HEK293 (cell line): Measurements from ENCODE around the gene ATP8B4.

Experiments used
- CTCF ChIA-PET: fragments of 350-600 bp; formaldehyde crosslinking; extraction: SDS; loops from one replicate; lab custom pipeline; 2021; ENCODE audit warnings: antibody characterized with exemption; lab: Yijun Ruan, JAX
- POLR2A ChIA-PET: fragments of 300-600 bp; formaldehyde crosslinking; extraction: SDS; loops from one replicate; lab custom pipeline; 2020; ENCODE audit warnings: antibody characterized with exemption, inconsistent platforms; lab: Yijun Ruan, JAX
- H3K27ac ChIP-seq: fragments of 200-500 bp; sonication (Bioruptor generic); 2 replicates; pipeline ENCODE4 v1.5.1; 2014; ENCODE audit warnings: low read depth, low read length, control low read depth, inconsistent platforms; ENCODE audit errors: extremely low read depth
- H3K36me3 ChIP-seq, 2 experiments: fragments of 200-500 bp in 1 of 2; sonication (Bioruptor generic) in 1 of 2; 1 replicate in 1 of 2; 2 replicates in 1 of 2; pipeline ENCODE4 v1.5.1; 2014 to 2017; ENCODE audit warnings: inconsistent platforms in 2 of 2, low read length in 2 of 2; ENCODE audit not compliant: control insufficient read depth in 2 of 2, insufficient read depth in 1 of 2
- H3K4me1 ChIP-seq: fragments of 200-500 bp; sonication (Bioruptor generic); 2 replicates; pipeline ENCODE4 v1.5.1; 2014; ENCODE audit warnings: mild to moderate bottlenecking, low read length, inconsistent platforms; ENCODE audit not compliant: control insufficient read depth, insufficient read depth
- H3K4me3 ChIP-seq: 2 replicates; pipeline ENCODE4 v1.5.1; 2011; ENCODE audit warnings: low read depth, mild to moderate bottlenecking, control low read depth, low read length, moderate library complexity
- H3K9me3 ChIP-seq: fragments of 200-500 bp; sonication (Bioruptor generic); 2 replicates; pipeline ENCODE4 v1.5.1; 2014; ENCODE audit warnings: low read depth, low read length, inconsistent platforms; ENCODE audit not compliant: control insufficient read depth, insufficient read depth
- CTCF ChIP-seq: fragments of 450-650 bp; formaldehyde crosslinking; IDR thresholded peaks from 2 replicates; pipeline ENCODE4 v1.5.1; 2016; ENCODE audit warnings: missing biosample characterization, missing genetic modification characterization
- SCRT1 ChIP-seq: fragments of 450-650 bp; formaldehyde crosslinking; IDR thresholded peaks from 2 replicates; pipeline ENCODE4 v1.5.1; 2016; ENCODE audit warnings: missing biosample characterization, missing genetic modification characterization, borderline replicate concordance
- ZBTB1 ChIP-seq: fragments of 450-650 bp; formaldehyde crosslinking; IDR thresholded peaks from 2 replicates; pipeline ENCODE4 v1.5.1; 2016; ENCODE audit warnings: missing biosample characterization, missing genetic modification characterization
- ZBTB21 ChIP-seq: fragments of 450-650 bp; formaldehyde crosslinking; IDR thresholded peaks from 2 replicates; pipeline ENCODE4 v1.5.1; 2017; ENCODE audit warnings: missing biosample characterization, missing genetic modification characterization
- ZNF280D ChIP-seq: fragments of 450-650 bp; formaldehyde crosslinking; IDR thresholded peaks from 2 replicates; pipeline ENCODE4 v1.5.1; 2016; ENCODE audit warnings: missing biosample characterization, missing genetic modification characterization
- ZNF311 ChIP-seq: fragments of 450-650 bp; formaldehyde crosslinking; IDR thresholded peaks from 2 replicates; pipeline ENCODE4 v1.5.1; 2017; ENCODE audit warnings: missing biosample characterization, missing genetic modification characterization, borderline replicate concordance
- ZNF518A ChIP-seq: fragments of 450-650 bp; formaldehyde crosslinking; conservative IDR thresholded peaks from 2 replicates; pipeline ENCODE4 v1.5.1; 2016; ENCODE audit warnings: low read depth, missing biosample characterization, missing genetic modification characterization
- ZNF624 ChIP-seq: fragments of 450-650 bp; formaldehyde crosslinking; IDR thresholded peaks from 2 replicates; pipeline ENCODE4 v1.5.1; 2017; ENCODE audit warnings: missing biosample characterization, missing genetic modification characterization
- ZNF629 ChIP-seq: fragments of 450-650 bp; formaldehyde crosslinking; IDR thresholded peaks from 2 replicates; pipeline ENCODE4 v1.5.1; 2017; ENCODE audit warnings: missing biosample characterization, missing genetic modification characterization
- ZNF670 ChIP-seq: fragments of 450-650 bp; formaldehyde crosslinking; IDR thresholded peaks from 2 replicates; pipeline ENCODE4 v1.5.1; 2016; ENCODE audit warnings: missing biosample characterization, missing genetic modification characterization, low read depth
- ZSCAN23 ChIP-seq: fragments of 450-650 bp; formaldehyde crosslinking; IDR thresholded peaks from 2 replicates; pipeline ENCODE4 v1.5.1; 2016; ENCODE audit warnings: missing biosample characterization, missing genetic modification characterization
- ZSCAN5A ChIP-seq: fragments of 450-650 bp; formaldehyde crosslinking; IDR thresholded peaks from 2 replicates; pipeline ENCODE4 v1.5.1; 2016; ENCODE audit warnings: missing biosample characterization, missing genetic modification characterization

Gene ATP8B4

GRCh38 chr15:50046867-50047266 lies 72.2 kb downstream of the ATP8B4 start (continued):
- TF ChIP-seq CTCF (tag by site-specific recombination), result no peak
- TF ChIP-seq ZNF518A (tag by site-specific recombination), result no peak
- no peak for TF ChIP-seq ZNF624
- no peak for TF ChIP-seq ZBTB21 (tag by site-specific recombination)
- no peak for TF ChIP-seq ZSCAN23
- TF ChIP-seq ZNF280D, result no peak

GRCh38 chr15:50046159-50046558 lies 72.9 kb downstream of the ATP8B4 start:
- H3K27ac ChIP-seq, result no peak overlapping the region
- ChIA-PET POLR2A (no interaction called here), CTCF (interaction anchor here (0.7 kb wide), 1 partner anchor 69 kb away, joined by 3 read pairs; no protein-coding TSS in a partner anchor)
- no peaks in the 10 kb centered on the region for H3K36me3 ChIP-seq
- H3K4me1 ChIP-seq, result no peaks in the 10 kb centered on the region
- TF ChIP-seq ZSCAN5A, result no peak
- no peak for TF ChIP-seq ZNF311 (tag by site-specific recombination)
- no peak for TF ChIP-seq ZBTB1 (tag by site-specific recombination)
- no peak for TF ChIP-seq ZNF629 (tag by site-specific recombination)
- TF ChIP-seq ZNF670 (tag by site-specific recombination), result no peak
- H3K4me3 ChIP-seq, result no peak overlapping the region
- no peaks in the 10 kb centered on the region for H3K9me3 ChIP-seq

- H3K36me3 ChIP-seq, result no peaks in the 10 kb centered on the region
- no peaks in the 10 kb centered on the region for H3K9me3 ChIP-seq
- no peak overlapping the region for H3K4me3 ChIP-seq
- H3K27ac ChIP-seq, result no peak overlapping the region
- CTCF ChIA-PET, result no interaction called here
- POLR2A ChIA-PET, result no interaction called here
- TF ChIP-seq SCRT1 (tag by site-specific recombination), result no peak
- H3K4me1 ChIP-seq, result no peaks in the 10 kb centered on the region
Measured at GRCh38 chr15:50044904-50045303, 74.1 kb downstream of the ATP8B4 start.
